Smooth muscle cell (in vitro differentiated cells): Measurements from ENCODE around the gene CCDC88A. TPM values are rescaled to one million over a fixed set of nuclear protein-coding genes. Genes with fewer than 3 reads are reported as not detected.
"Not testable (repeated sequence)": the region's sequence is repeated elsewhere in the genome, so short reads cannot be mapped to it uniquely, and the experiment has no call there.

Experiments used
- DNase-seq: peaks from one replicate; lab custom pipeline; 2025; ENCODE audit not compliant: unreplicated experiment; lab: John Stamatoyannopoulos, UW
- H2AFZ ChIP-seq: fragments of 200-600 bp; sonication (generic); 2 replicates; pipeline ENCODE4 v1.6.0; 2016; ENCODE audit warnings: antibody characterized with exemption, low read depth, mild to moderate bottlenecking
- H3F3A ChIP-seq: fragments of 200-600 bp; sonication (generic); 2 replicates; pipeline ENCODE4 v1.6.0; 2017; ENCODE audit warnings: antibody characterized with exemption, low read depth
- H3K27ac ChIP-seq: fragments of 200-600 bp; sonication (generic); 2 replicates; pipeline ENCODE4 v1.5.1; 2016; ENCODE audit warnings: low read depth, mild to moderate bottlenecking
- H3K27me3 ChIP-seq: fragments of 200-600 bp; sonication (generic); 2 replicates; pipeline ENCODE4 v1.6.1; 2016; ENCODE audit warnings: low read depth, mild to moderate bottlenecking
- H3K36me3 ChIP-seq: fragments of 200-600 bp; sonication (generic); 2 replicates; pipeline ENCODE4 v1.5.1; 2016; ENCODE audit warnings: low read depth
- H3K4me1 ChIP-seq: fragments of 200-600 bp; sonication (generic); 2 replicates; pipeline ENCODE4 v1.5.1; 2016; ENCODE audit warnings: low read depth
- H3K4me2 ChIP-seq: fragments of 200-600 bp; sonication (generic); 2 replicates; pipeline ENCODE4 v1.6.0; 2016; ENCODE audit warnings: mild to moderate bottlenecking
- H3K4me3 ChIP-seq: fragments of 200-600 bp; sonication (generic); 2 replicates; pipeline ENCODE4 v1.5.1; 2016; ENCODE audit warnings: mild to moderate bottlenecking
- H3K79me2 ChIP-seq: fragments of 200-600 bp; sonication (generic); 2 replicates; pipeline ENCODE4 v1.6.0; 2016; ENCODE audit warnings: low read depth, mild to moderate bottlenecking
- H3K9ac ChIP-seq: fragments of 200-600 bp; sonication (generic); 2 replicates; pipeline ENCODE4 v1.6.0; 2016; ENCODE audit warnings: low read depth
- H3K9me3 ChIP-seq: fragments of 200-600 bp; sonication (generic); replicated peaks from 2 replicates; pipeline ENCODE4 v1.5.1; 2016; ENCODE audit warnings: low read depth
- H4K20me1 ChIP-seq: fragments of 200-600 bp; sonication (generic); 2 replicates; pipeline ENCODE4 v1.6.0; 2016; ENCODE audit warnings: low read depth
- CTCF ChIP-seq: fragments of 200-600 bp; sonication (generic); IDR thresholded peaks from 2 replicates; pipeline ENCODE4 v1.5.1; 2017; ENCODE audit warnings: borderline replicate concordance, mild to moderate bottlenecking, antibody characterized with exemption; ENCODE audit not compliant: insufficient read depth, poor library complexity, severe bottlenecking
- WGBS: methylation state at CpG from one replicate; pipeline ENCODE4 v1.1.7; 2016; ENCODE audit warnings: low lambda C conversion rate; 5-methylcytosine and 5-hydroxymethylcytosine counted together
- polyA plus RNA-seq: library from polyadenylated mRNA; unstranded; fragments of >200 nt; fragmentation: Nextera tagmentation; extraction: Ambion mirVana; gene quantifications from 2 replicates; pipeline ENCODE4 v1.2.1, GENCODE V29; 2016
- total RNA-seq: library from RNA; depleted of rRNA; stranded (reverse); fragments of >200 nt; gene quantifications from 2 replicates; pipeline ENCODE4 v1.2.3, GENCODE V29; 2014

CCDC88A gene
- total and polyA plus RNA-seq, 2 experiments from 2014 or later, result 28.8 to 71.1 TPM

- Histone ChIP-seq H3K4me1 (no peaks in the 10 kb centered on the region), H3K4me2 (no peak overlapping the region), H3K4me3 (no peak overlapping the region), H3K9me3 (no peaks in the 10 kb centered on the region), H3K27me3 (no peaks in the 10 kb centered on the region), H3K79me2 (no peaks in the 10 kb centered on the region), H4K20me1 (no peaks in the 10 kb centered on the region), H2AFZ (no peak overlapping the region), H3K9ac (no peak overlapping the region), H3F3A (no peaks in the 10 kb centered on the region), H3K36me3 (no peaks in the 10 kb centered on the region), H3K27ac (no peak overlapping the region)
- no peak for TF ChIP-seq CTCF
- no peak for DNase-seq
- 83% methylated on average over 3 of the region's 3 CpGs for WGBS
Observed at GRCh38 chr2:55459279-55459678, 39.6 kb upstream of the CCDC88A start.

- no peak overlapping the region for H3K9ac ChIP-seq
- no peak overlapping the region for H2AFZ ChIP-seq
- no peak for TF ChIP-seq CTCF
- H3K79me2 ChIP-seq, result no peaks in the 10 kb centered on the region
- H3K36me3 ChIP-seq, result no peaks in the 10 kb centered on the region
- no peak for DNase-seq
- H3F3A ChIP-seq, result no peaks in the 10 kb centered on the region
- H3K9me3 ChIP-seq, result no peaks in the 10 kb centered on the region
- no peaks in the 10 kb centered on the region for H3K27me3 ChIP-seq
- H3K27ac ChIP-seq, result no peak overlapping the region
- WGBS, result 88% methylated on average over 5 of the region's 5 CpGs
- no peaks in the 10 kb centered on the region for H4K20me1 ChIP-seq
- H3K4me3 ChIP-seq, result no peak overlapping the region
- no peak overlapping the region for H3K4me2 ChIP-seq
- H3K4me1 ChIP-seq, result no peaks in the 10 kb centered on the region
Observed at GRCh38 chr2:55454121-55454520, 34.5 kb upstream of the CCDC88A start.

- DNase-seq, result no peak
- no peak overlapping the region for H2AFZ ChIP-seq
- H4K20me1 ChIP-seq, result no peaks in the 10 kb centered on the region
- no peaks in the 10 kb centered on the region for H3K4me1 ChIP-seq
- H3K9ac ChIP-seq, result no peak overlapping the region
- H3K27ac ChIP-seq, result no peak overlapping the region
- H3F3A ChIP-seq, result no peaks in the 10 kb centered on the region
- H3K9me3 ChIP-seq, result no peaks in the 10 kb centered on the region
- H3K4me3 ChIP-seq, result no peak overlapping the region
- H3K4me2 ChIP-seq, result no peak overlapping the region
- no peaks in the 10 kb centered on the region for H3K36me3 ChIP-seq
- 92% methylated on average over 2 of the region's 2 CpGs for WGBS
- H3K79me2 ChIP-seq, result no peaks in the 10 kb centered on the region
- H3K27me3 ChIP-seq, result no peaks in the 10 kb centered on the region
- no peak for TF ChIP-seq CTCF
Observed at GRCh38 chr2:55452879-55453278, 33.2 kb upstream of the CCDC88A start.

- no peak for DNase-seq
- H3K27me3 ChIP-seq, result no peaks in the 10 kb centered on the region
- no peaks in the 10 kb centered on the region for H3K36me3 ChIP-seq
- H3K4me1 ChIP-seq, result no peaks in the 10 kb centered on the region
- TF ChIP-seq CTCF, result no peak
- no peak overlapping the region for H3K4me2 ChIP-seq
- H3K27ac ChIP-seq, result no peak overlapping the region
- H2AFZ ChIP-seq, result no peak overlapping the region
- WGBS, result 85% methylated on average over 2 of the region's 2 CpGs
- H3K9me3 ChIP-seq, result no peaks in the 10 kb centered on the region
- H3K79me2 ChIP-seq, result no peaks in the 10 kb centered on the region
- H3F3A ChIP-seq, result no peaks in the 10 kb centered on the region
- no peaks in the 10 kb centered on the region for H4K20me1 ChIP-seq
- H3K4me3 ChIP-seq, result no peak overlapping the region
- no peak overlapping the region for H3K9ac ChIP-seq
Observed at GRCh38 chr2:55451699-55452098, 32.0 kb upstream of the CCDC88A start.

- H3K9ac ChIP-seq, H3K27me3 ChIP-seq, H3K27ac ChIP-seq, H2AFZ ChIP-seq, DNase-seq, H3K4me2 ChIP-seq, H4K20me1 ChIP-seq, H3F3A ChIP-seq, H3K4me1 ChIP-seq, H3K36me3 ChIP-seq, H3K79me2 ChIP-seq, H3K9me3 ChIP-seq, H3K4me3 ChIP-seq: not testable (repeated sequence)
- 94% methylated on average over 3 of the region's 3 CpGs for WGBS
Observed at GRCh38 chr2:55450014-55450413, 30.4 kb upstream of the CCDC88A start.

- H4K20me1 ChIP-seq, DNase-seq, H3K4me2 ChIP-seq, H3K4me3 ChIP-seq, H3F3A ChIP-seq, H2AFZ ChIP-seq, H3K4me1 ChIP-seq, H3K9me3 ChIP-seq, H3K36me3 ChIP-seq, H3K27me3 ChIP-seq, H3K27ac ChIP-seq, H3K79me2 ChIP-seq, H3K9ac ChIP-seq: not testable (repeated sequence)
- WGBS, result 93% methylated on average over 23 of the region's 29 CpGs
Observed at GRCh38 chr2:55442045-55442760, 22.5 kb upstream of the CCDC88A start.
